HG03558 (cell line): ENCODE measurements around the gene ARHGEF7.

Experiments
- ATAC-seq: cut with Tn5 transposase; IDR thresholded peaks from one replicate; pipeline ENCODE4 v1.9.1; 2021; ENCODE audit warnings: moderate number of reproducible peaks; ENCODE audit not compliant: unreplicated experiment; ENCODE audit errors: extremely low read depth

The ARHGEF7 gene

DNA sequence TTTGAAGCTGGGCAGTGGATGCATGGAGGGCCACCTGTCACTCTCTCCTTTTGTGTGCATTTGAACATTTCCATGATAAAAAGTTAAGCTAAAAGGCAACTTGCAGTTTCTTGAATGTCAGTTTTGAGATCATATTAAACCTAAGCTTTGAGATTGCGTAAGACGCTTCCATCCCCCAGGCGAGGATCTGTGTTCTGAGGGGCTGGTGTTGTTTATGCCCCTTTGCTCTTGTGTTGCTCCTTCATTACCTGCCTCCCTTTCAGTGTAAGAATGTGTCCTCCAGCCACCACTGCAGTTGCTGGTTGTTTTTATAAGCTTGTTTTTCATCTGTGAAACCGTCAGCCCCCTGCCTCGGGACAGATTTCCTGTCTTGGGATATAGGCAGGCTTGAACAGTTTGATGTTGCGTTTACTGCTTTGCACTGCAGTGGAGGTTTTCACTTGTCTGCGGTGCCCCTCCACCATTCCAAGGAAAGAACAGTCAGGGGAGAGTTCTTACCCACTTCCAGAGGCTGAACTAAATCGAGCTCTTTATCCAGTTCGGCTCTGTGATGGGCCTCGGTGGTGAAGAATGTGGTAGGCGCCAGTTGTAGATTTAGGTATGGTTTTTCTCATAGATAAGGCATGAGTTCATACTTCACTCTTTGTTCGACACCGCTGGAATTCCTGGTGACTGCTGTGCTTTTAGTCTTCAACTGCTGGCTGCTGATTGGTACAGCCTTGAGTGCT, 96.8 kb downstream of the ARHGEF7 start:
- ATAC-seq: no peak

DNA sequence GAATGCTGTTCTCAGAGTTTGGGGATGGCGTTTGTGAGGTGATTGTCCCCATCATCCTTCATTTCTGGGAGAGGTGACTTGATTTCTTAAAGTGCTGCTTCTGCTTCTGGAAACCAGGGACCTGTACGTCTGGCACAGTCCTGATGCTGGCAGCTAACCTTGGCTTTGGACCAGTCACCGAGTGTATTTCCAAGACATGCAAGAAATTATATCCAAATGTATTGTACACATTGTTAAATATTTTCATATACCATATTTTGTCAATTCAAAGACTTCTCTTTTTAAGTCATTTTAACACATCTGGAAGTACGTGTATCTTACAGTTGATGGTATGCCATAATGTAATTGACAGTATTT, 97.4 kb downstream of the ARHGEF7 start:
- ATAC-seq: no peak

DNA sequence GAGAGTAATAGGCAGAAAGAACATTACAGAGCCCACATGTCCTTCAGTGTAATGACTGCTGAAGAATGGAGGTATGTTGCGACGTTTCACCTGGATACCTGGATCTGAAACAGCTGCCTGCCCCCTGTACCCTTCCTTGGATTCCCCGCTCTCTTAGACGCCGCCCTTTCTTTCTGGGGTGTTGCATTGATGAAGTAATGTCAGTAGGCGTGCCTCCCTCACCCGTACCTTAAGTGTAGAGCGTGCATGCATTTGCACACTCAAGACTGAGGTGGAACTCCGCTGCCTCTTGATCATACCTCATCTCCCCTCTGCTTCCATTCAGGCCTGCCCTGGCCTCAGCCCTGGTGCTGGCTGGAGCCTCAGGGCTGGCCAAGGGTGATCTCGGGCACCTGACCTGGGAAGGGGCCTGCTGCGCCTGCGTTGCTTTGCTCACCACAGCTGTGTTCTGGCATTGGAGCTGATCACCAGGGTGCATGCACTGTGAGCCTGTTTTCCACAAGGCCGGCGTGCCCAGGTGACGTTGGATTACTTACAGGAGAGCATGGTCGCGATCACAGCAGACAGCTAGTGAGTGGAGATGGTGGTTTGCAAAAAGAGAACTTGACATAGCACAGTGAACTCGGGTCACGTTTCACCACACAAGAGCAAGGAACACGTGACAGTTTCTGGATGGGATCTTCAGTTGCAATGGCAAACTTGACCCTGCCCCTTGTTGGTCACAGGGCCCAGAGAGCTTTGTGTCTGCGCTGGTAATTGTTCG, 99.0 kb downstream of the ARHGEF7 start:
- no peak for ATAC-seq

DNA sequence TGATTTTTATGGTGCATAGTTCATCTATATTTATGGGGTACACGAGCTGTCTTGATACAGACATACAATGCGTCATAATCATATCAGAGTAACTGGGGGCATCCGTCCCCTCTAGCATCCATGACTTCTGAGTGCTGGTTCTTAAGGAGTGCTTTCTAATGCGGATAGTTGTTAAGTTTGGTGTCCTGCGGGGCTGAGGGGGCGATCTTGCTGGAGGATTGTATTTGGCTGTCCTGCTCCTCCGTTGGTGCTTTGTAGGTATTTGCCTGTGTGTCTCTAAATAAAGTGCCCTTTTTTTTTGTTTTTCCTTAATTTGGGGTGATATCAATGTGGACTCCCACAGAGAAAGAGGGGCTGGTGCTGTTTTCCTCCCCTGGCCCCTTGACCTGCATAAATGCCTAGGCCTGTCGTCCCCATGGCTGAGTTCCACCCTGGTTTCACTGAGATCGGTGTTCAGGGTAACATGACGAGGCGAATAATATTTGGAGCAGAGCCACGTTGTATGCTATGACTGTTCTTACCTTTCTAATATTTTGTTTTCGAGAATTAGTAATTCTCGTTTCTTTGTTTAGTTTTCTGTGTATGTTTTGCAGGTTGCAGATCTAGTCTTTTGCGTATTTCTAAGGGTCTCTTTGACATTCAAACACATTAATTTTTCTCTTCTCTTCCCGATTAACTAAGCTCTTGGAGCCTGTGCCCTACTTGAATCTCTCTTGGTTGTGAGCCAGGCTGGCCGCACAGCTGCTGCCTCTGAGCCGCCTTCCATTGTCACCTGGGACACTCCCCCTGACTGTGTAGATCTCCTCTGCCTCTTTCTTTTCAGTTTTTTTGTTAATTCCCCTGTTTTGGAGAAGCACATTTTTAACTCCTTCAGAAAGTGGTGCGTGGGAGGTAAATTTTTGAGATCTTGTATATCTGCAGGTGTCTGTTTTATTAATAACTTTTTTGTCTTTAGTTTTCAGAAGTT, 100.3 kb downstream of the ARHGEF7 start:
- ATAC-seq: no peak

DNA sequence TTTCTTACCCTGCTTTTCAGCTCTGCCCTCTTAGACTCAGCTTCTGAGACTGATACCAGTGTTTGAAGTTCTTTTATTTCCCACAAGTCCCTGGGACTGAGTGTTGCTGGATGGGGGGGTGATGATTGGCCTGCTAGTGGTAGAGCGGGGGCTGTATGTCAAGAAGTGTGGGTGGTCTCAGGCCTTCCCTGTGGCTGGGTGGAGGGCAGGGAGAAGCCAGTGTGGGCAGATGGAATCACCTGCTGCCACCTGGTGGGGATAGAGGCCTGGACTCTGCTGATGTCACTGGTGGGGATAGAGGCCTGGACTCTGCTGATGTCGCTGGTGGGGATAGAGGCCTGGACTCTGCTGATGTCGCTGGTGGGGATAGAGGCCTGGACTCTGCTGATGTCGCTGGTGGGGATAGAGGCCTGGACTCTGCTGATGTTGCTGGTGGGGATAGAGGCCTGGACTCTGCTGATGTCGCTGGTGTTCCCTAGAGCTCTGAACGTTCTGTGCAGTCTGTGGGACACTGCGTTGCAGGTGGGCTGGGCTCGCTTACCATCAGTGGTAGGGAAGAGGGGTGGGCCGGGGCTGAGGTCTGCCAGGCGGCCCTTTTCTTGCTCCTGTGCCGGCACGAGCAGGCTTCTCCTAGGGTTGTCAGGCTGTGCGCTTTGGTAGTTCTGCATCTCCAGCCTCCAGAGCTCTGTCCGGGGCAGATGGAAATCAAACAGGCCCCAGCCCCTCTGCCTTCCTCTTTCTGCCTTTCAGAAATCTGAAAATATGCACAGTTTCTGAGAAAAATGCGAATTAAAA, 101.3 kb downstream of the ARHGEF7 start:
- no peak for ATAC-seq

DNA sequence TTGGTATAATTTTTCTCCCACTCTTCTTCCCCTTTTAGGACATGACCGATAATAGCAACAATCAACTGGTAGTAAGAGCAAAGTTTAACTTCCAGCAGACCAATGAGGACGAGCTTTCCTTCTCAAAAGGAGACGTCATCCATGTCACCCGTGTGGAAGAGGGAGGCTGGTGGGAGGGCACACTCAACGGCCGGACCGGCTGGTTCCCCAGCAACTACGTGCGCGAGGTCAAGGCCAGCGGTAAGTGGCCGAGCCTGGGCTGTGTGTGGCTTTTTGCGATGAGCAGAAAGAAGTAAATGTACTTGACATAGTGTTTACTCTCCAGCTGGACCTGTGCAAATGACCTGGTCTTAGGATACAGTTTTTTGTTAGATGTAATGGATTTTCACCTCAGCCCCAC, 102.5 kb downstream of the ARHGEF7 start:
- no peak for ATAC-seq

DNA sequence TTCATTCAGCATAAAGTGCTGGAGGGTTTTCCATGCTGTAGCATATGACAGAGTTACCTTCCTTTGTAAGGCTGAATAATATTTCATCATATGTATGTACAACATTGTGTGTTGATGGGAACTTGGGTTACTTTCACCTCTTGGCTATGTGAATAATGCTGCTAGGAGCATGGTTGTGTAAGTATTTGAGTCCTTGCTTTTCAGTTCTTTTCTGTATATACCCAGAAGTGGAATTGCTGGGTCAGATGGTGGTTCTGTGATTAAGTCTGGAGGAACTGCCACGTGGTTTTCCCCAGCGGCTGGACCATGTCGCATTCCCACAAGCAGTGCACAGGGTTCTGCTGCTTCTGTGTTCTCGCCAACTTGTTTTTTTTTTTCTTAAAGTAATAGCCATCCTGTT, 104.2 kb downstream of the ARHGEF7 start:
- ATAC-seq: no peak

DNA sequence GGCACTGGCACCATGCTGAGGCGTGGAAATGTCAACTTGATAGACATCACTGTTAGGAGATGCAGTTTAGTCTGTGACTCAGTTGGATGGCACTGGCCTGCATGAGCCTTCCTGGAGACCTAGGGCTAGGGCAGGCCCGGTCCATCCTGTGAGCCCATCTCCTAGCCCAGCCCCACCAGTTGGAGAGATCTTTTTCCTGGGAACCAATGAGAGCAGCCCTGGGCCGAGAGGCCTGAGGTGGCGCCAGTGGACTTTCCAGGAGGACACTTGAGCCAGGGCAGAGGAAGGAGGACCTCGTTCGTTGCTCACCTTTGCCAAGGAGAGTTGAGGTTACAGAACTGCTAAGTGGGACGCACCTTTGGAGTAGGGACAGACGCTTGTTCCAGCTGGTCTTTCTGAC, 104.8 kb downstream of the ARHGEF7 start:
- no peak for ATAC-seq

DNA sequence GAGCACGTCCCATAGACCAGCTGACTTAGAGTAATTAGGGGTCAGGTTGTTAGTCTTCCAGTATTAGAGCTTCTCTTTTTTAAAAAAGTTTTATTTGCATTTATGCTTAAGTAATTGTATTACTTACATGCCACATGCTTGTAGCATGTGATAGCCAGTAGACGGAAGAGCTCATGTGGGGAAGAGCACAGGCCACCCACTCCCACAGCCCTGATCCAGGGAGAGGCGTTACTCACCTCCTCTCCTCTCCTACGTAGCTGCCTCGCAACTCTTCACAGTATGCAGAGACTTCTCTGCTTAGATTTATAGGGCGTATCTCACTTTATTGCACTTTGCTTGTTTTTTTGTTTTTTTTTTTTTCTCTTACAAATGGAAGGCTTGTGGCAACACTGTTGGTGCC, 110.1 kb downstream of the ARHGEF7 start:
- ATAC-seq: no peak

DNA sequence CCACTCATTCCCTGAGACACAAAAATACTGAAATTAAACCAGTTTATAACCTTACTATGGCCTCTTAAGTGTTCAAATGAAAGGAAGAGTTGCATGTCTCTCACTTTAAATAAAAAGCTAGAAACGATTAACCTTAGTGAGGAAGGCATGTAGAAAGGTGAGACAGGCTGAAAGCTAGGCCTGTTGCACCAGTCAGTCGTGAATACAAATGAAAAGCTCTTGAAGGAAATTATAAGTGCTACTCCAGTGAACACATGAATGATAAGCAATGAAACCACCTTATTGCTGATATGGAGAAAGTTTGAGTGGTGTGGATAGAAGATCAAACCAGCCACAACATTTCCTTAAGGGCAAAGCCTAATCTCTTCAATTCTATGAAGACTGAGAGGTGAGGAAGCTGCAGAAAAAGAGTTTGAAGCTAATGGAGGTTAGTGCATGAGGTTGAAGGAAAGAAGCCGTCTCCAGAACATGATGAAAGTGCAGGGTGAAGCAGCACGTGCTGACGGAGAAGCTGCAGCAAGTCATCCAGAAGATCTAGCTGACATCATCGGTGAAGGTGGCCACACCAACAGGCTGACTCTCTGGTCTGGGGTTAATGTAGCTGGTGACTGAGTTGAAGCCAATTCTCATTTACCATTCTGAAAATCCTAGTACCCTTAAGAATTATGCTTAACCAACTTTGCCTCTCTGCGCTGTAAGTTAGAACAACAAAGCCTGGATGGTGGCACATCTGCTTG, 110.9 kb downstream of the ARHGEF7 start:
- no peak for ATAC-seq

DNA sequence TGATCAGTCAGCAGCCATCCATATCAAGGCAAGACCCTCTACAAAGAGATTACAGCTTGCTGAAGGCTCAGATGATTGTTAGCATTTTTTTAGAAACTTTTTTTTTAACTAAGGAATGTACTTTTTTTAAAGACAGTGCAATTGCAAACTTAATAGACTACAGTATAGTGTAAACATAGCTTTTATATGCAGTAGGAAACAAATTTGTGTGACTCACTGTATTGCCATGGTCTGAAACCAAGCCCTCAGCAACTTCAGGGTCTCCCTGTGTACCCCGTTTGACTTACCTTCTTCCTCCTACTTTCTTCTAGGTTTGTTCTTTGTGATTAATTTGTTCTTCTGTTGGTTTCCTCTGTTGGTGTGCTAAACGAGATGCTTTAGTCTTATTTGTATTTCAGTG, 112.3 kb downstream of the ARHGEF7 start:
- no peak for ATAC-seq

DNA sequence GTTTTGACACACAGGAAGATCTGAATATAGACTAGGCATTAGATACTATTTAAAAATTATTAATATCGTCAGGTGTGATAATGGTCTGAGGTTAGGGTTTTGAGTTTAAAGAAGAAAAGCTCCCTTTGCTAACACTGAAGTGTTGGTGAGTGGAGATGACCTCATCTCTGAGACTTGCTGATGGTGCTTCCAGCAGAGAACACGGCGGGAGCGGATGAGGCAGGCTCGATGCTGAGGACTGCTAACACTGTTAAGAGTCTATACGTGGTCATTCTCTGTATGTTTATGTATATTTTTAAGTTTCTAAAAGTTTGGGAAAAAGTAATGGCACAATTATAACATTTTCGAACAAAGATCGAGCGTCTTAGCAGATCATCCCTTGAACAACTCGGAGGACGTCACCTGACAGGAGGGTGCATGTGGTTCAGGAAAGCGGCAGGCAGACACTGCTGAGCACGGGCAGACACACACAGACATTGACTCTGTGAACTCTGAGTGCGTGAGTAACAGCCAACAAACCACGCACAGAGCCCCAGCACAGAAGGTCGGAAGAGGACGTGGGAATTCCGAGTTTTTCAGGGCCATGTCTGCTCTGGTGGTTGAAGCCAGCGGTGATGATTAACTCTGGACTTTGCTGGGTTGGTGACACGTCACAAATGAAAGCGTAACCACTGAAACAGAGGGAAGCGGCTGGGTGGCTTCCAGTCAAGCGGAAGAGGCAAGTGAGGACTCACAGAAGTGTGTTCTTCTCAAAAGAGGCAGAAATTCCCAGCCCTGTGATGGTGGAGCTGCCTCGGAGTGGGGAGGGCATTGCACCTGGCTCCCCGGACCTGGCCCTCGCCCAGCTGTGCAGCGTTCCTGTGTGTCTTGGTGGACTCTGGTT, 113.4 kb downstream of the ARHGEF7 start:
- ATAC-seq: no peak

DNA sequence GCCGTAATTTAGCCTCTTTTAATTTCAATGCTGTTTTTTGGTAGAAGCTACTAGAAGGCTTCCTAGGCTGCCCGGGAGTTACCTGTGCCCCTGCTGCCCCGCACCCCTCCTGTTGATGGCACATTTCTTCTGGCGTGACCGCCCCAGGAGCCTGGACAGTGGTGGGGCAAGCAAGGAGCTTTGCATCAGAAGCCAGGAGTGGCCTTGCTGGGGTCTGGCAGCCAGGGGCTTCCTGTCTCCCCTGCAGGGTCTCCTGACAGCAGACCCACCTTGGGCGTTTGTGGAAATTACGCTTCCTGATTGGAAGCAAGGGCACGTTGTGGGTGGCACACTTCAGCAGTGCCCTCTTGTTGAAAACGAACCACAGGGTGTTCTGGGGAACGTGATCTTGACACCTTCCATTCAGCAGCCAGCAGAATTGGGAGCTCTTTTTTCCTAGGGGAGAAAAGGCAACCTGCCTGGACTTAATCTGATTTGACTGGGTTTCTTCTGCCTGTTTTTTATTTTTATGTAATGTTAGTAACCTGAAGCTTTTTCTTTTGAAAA, 115.3 kb downstream of the ARHGEF7 start:
- ATAC-seq: no peak

DNA sequence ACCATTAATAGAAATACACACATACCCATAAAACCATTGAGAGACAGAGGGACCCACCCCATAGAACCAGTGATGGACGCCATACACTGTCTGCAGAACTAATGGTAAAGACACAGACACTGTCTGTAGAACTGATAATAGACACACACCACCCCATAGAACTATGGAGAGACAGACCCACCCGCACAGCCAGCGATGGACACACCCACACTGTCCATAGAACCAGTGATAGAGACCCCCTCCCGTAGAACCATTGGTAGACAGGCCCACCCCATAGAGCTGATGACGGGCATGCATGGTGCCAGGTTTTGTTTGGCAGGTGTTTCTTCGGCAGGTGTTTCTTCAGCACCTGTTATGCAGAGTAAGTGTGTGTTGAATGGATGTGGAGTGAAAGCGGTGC, 117.1 kb downstream of the ARHGEF7 start:
- ATAC-seq: no peak

DNA sequence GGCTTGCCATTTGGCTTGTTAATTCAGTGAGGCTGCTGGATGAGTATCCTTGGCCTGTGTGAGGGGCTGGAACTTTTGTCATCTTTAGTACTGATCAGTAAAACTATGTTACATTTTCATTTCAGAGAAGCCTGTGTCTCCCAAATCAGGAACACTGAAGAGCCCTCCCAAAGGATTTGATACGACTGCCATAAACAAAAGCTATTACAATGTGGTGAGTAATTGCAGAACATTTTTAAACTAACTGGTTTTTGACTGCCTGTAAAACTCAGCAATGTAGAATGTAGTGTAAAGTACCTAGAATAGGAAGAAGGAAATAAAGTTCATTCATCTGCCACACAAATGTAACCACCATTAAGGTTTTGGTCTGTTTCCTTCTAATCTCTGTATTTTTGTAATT, 118.0 kb downstream of the ARHGEF7 start:
- ATAC-seq: no peak

DNA sequence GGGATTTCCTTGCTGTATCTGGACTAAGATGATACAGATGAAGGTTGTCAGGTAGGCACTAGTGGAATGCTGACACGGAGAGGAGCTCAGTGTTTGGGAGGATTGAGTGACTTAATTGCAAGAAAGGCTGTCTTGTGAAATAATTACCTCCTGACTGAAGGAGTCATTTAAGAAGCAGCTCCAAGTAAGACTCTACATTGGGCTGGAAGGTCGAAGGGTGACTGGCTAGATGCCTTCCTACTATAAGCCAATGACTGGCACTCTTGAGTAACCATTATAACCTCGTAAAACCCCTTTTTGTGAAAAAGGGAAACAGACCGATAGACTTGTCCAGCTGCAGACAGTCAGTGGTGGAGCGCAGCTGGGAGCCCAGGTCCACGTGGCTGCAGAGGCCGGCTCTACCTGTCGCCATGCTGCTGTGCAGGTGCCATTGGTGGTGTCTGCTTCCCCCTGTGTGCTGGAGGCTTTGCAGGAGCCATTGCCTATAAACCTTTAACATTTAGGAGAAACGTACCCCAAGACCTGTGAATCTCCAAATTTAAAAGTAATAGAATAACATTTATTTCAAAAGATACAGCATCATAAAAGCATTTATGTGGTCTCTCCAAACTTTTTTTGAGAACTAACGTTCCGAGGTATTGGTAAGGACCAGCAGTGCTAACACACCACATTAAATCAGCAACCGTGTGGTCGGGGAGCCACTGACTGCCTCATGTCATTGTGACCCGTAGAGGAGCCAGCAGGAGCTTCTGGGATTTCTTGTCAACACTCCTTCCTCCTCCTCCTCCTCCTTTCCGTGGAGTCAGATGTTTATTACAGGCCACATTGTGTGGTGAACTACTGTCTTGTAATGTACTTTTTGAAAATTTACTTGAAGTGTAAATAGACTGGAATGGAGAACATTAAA, 124.9 kb downstream of the ARHGEF7 start:
- ATAC-seq: no peak
